ENCODE data around the gene ZNF681.
A peak's percentile ranks its signal among the peaks of the same experiment; 100 is the strongest.
"Not testable (repeated sequence)": the region's sequence is repeated elsewhere in the genome, so short reads cannot be mapped to it uniquely, and the experiment has no call there.

ZNF681 gene

GRCh38 chr19:23772675-23773063 is 14.0 kb upstream of the ZNF681 start:
- no peak for DNase-seq

- DNase-seq, result no peak
Observed at GRCh38 chr19:23771761-23772674, 13.3 kb upstream of the ZNF681 start.

GRCh38 chr19:23771316-23771715 is 12.6 kb upstream of the ZNF681 start:
- peak in 1 of 5 donors; percentile 13 for DNase-seq

GRCh38 chr19:23770672-23771250 is 12.1 kb upstream of the ZNF681 start:
- DNase-seq, result no peak

- no peak for DNase-seq
Observed at GRCh38 chr19:23769691-23770468, 11.2 kb upstream of the ZNF681 start.

- DNase-seq, result no peak
Observed at GRCh38 chr19:23766951-23767350, 8.3 kb upstream of the ZNF681 start.

GRCh38 chr19:23764781-23765180 is 6.1 kb upstream of the ZNF681 start:
- no peak for DNase-seq

- DNase-seq, result peak; percentile 70 to 86 (median 77)
Observed at GRCh38 chr19:23762884-23763711, 4.4 kb upstream of the ZNF681 start.

GRCh38 chr19:23762548-23762883 is 3.8 kb upstream of the ZNF681 start:
- DNase-seq, result no peak

GRCh38 chr19:23760326-23760725 is 1.6 kb upstream of the ZNF681 start:
- not testable (repeated sequence) for DNase-seq

GRCh38 chr19:23743633-23744232 is 15.0 kb downstream of the ZNF681 start:
- not testable (repeated sequence) for DNase-seq

GRCh38 chr19:23730729-23731465 is 27.8 kb downstream of the ZNF681 start:
- not testable (repeated sequence) for DNase-seq

- not testable (repeated sequence) for DNase-seq
Observed at GRCh38 chr19:23724161-23724560, 34.5 kb downstream of the ZNF681 start.

GRCh38 chr19:23718802-23719201 is 39.9 kb downstream of the ZNF681 start:
- DNase-seq, result no peak

- DNase-seq, result no peak
Observed at GRCh38 chr19:23716792-23717191, 41.9 kb downstream of the ZNF681 start.

GRCh38 chr19:23709347-23709746 is 49.3 kb downstream of the ZNF681 start:
- DNase-seq, result no peak

GRCh38 chr19:23706657-23707056 is 52.0 kb downstream of the ZNF681 start:
- DNase-seq, result no peak

- no peak for DNase-seq
Observed at GRCh38 chr19:23699521-23699860, 59.2 kb downstream of the ZNF681 start.

GRCh38 chr19:23698711-23699520 is 59.8 kb downstream of the ZNF681 start:
- no peak for DNase-seq

GRCh38 chr19:23692937-23693336 is 65.8 kb downstream of the ZNF681 start:
- DNase-seq, result not testable (repeated sequence)
